ENCODE data around the gene NEK5.

DNA sequence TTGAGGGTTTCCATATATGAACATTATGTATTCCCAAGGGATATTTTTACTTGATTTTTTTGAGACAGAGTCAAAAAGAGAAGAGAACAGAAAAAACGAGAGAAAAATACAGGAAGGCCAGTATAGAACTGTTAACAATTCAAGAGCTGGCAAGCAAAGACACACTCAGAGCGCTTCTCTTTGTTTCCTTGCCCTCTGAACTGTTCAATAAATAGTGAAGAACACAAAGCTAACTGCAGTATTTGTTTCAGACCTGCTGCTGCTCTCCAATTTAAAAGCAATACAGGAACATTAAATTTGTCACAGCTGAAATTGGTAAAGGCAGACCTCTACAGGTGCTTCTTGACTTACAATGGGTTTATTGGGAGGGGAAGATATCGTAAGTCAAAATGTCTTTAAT is 44.5 kb upstream of the NEK5 start:
- TF ChIP-seq, protein P1, sequence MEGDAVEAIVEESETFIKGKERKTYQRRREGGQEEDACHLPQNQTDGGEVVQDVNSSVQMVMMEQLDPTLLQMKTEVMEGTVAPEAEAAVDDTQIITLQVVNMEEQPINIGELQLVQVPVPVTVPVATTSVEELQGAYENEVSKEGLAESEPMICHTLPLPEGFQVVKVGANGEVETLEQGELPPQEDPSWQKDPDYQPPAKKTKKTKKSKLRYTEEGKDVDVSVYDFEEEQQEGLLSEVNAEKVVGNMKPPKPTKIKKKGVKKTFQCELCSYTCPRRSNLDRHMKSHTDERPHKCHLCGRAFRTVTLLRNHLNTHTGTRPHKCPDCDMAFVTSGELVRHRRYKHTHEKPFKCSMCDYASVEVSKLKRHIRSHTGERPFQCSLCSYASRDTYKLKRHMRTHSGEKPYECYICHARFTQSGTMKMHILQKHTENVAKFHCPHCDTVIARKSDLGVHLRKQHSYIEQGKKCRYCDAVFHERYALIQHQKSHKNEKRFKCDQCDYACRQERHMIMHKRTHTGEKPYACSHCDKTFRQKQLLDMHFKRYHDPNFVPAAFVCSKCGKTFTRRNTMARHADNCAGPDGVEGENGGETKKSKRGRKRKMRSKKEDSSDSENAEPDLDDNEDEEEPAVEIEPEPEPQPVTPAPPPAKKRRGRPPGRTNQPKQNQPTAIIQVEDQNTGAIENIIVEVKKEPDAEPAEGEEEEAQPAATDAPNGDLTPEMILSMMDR (IDR thresholded peaks at IDR 0.05) = no peak
- TF ChIP-seq POLR2AphosphoS5 (IDR thresholded peaks at IDR 0.05) (no peak), POLR2A (IDR thresholded peaks at IDR 0.05) (no peak)
